IPS-18a (cell line): Measurements from ENCODE around the gene MYMX.
A peak's percentile ranks its signal among the peaks of the same experiment; 100 is the strongest.

Source experiments
- H3K27ac ChIP-seq: one replicate; pipeline ENCODE4 v1.5.1; 2013; ENCODE audit warnings: low read length
- H3K27me3 ChIP-seq: one replicate; pipeline ENCODE4 v1.6.1; 2013; ENCODE audit warnings: mild to moderate bottlenecking, low read length; ENCODE audit not compliant: control insufficient read depth, insufficient read depth
- H3K36me3 ChIP-seq: one replicate; pipeline ENCODE4 v1.6.1; 2013; ENCODE audit warnings: low read depth, low read length; ENCODE audit not compliant: control insufficient read depth
- H3K4me1 ChIP-seq: one replicate; pipeline ENCODE4 v1.6.1; 2013; ENCODE audit warnings: low read depth, low read length; ENCODE audit not compliant: control insufficient read depth
- H3K4me3 ChIP-seq: one replicate; pipeline ENCODE4 v1.5.1; 2013; ENCODE audit warnings: low read length
- H3K9ac ChIP-seq: one replicate; pipeline ENCODE4 v1.6.1; 2013; ENCODE audit warnings: mild to moderate bottlenecking, low read length, moderate library complexity
- H3K9me3 ChIP-seq: one replicate; pipeline ENCODE4 v1.6.1; 2013; ENCODE audit warnings: low read depth, low read length; ENCODE audit not compliant: control insufficient read depth

MYMX gene

GRCh38 chr6:44222486-44223318, 6.0 kb downstream of the MYMX start:
- Histone ChIP-seq H3K4me1 (peaks cover 56% of the 10 kb centered on the region), H3K9me3 (no peaks in the 10 kb centered on the region), H3K36me3 (peaks cover 3% of the 10 kb centered on the region), H3K4me3 (peak overlapping the region; percentile 97), H3K27ac (peak overlapping the region; percentile 26), H3K27me3 (no peaks in the 10 kb centered on the region), H3K9ac (peak overlapping the region; percentile 44)

GRCh38 chr6:44223319-44224028, 6.7 kb downstream of the MYMX start, which contains the start of gene SLC29A1:
TSS of gene SLC29A1 (plus strand) at chr6:44223595. CDS start at chr6:44227314, 3,719 bp downstream.
- H3K9ac ChIP-seq, result peak within 1 kb of the TSS; percentile 72
- H3K27me3 ChIP-seq, result no peaks in the 10 kb centered on the region
- H3K4me1 ChIP-seq, result peaks cover 48% of the 10 kb centered on the region
- H3K9me3 ChIP-seq, result no peaks in the 10 kb centered on the region
- H3K4me3 ChIP-seq, result peak within 1 kb of the TSS; percentile 97
- peaks cover 11% of the 10 kb centered on the region for H3K36me3 ChIP-seq
- H3K27ac ChIP-seq, result peak within 1 kb of the TSS; percentile 26

DNA sequence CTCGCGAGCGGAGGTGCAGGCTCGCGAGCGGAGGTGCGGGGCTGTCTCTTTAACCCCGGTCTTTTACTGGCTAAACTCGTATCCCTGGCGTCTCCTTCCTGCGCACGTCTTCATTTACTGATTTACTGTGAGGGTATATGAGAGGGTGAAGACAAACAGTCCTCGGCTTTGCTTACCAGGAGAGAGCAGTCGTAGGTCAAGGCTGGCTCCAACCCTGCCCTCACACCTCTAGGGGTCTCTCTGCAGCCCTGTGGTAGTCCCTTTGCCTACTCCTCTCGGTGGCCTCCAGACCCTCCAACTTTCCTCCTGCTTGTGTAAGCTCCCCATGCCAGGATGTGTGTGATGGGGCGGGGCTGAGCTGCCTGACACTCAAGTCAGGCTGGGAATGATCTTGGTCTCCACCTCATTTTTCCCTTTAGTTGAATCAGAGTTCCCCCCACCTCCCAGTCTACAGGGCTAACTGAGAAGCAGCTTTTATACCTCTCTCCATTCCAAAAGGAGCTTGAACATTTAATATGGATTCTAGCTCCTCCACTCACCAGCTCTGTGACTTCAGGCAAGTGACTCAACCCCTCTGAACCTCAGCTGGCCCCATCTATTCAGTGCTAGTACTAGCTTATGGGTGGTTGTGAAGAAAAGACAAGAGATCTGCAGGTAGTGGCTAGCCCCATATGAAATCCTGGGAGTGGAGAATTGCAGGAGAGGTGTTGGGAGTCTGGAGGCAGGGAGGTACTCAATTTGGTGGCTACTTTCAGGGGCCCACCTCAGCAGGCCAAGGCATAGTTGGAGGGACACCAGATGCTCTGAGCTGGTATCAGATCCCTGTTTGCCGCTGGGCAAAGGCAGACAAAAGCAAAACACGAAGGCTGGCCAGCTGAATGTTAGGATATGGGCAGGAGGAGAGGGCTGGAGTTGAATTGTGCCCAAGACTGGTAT, 7.6 kb downstream of the MYMX start:
- Histone ChIP-seq H3K9me3 (no peaks in the 10 kb centered on the region), H3K4me3 (peak overlapping the region; percentile 97), H3K9ac (peak overlapping the region; percentile 72), H3K27me3 (no peaks in the 10 kb centered on the region), H3K4me1 (peaks cover 42% of the 10 kb centered on the region), H3K36me3 (peaks cover 19% of the 10 kb centered on the region), H3K27ac (no peak overlapping the region)

GRCh38 chr6:44224965-44225305, 8.2 kb downstream of the MYMX start:
- Histone ChIP-seq H3K27ac (no peak overlapping the region), H3K4me3 (peak overlapping the region; percentile 97), H3K9me3 (no peaks in the 10 kb centered on the region), H3K4me1 (peaks cover 42% of the 10 kb centered on the region), H3K36me3 (peaks cover 24% of the 10 kb centered on the region), H3K9ac (no peak overlapping the region), H3K27me3 (no peaks in the 10 kb centered on the region)

GRCh38 chr6:44225579-44226325, 9.0 kb downstream of the MYMX start:
- H3K27me3 ChIP-seq, result no peaks in the 10 kb centered on the region
- H3K9ac ChIP-seq, result no peak overlapping the region
- H3K4me1 ChIP-seq, result peaks cover 42% of the 10 kb centered on the region
- H3K36me3 ChIP-seq, result peaks cover 32% of the 10 kb centered on the region
- H3K4me3 ChIP-seq, result peak overlapping the region; percentile 25
- H3K9me3 ChIP-seq, result no peaks in the 10 kb centered on the region
- no peak overlapping the region for H3K27ac ChIP-seq

GRCh38 chr6:44226368-44227147, 9.8 kb downstream of the MYMX start:
- Histone ChIP-seq H3K9me3 (no peaks in the 10 kb centered on the region), H3K27ac (no peak overlapping the region)

DNA sequence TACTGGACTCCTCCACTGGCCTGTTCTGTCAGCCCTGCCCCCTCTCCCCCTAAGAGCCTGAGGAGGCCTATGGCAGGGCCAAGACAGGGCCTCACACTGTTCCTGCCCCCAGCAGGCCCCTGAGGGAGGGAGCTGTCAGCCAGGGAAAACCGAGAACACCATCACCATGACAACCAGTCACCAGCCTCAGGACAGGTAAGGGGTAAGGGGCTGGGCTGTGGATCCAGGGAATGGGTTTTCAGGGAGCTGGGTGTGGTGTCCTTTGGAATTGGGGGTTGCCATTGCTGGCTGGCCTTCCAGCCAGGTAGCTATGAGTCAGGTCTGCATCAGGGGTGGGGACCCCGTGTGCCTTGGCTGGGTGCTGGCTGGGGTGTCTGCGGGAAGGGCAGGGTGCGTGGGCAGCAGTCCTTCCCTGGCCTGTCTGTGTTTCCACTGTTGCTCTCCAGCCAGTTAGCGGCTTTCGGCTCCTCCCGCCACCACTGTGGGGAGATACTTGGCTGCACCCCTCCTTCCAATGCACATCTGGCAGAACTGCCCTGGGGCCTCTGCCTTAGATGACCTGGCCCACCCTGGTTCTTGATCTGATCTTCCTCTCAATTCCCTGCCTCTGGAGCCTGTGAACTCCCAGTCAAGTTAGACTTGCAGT, 10.5 kb downstream of the MYMX start:
- Histone ChIP-seq H3K27ac (no peak overlapping the region), H3K4me3 (no peak overlapping the region), H3K9ac (no peak overlapping the region), H3K4me1 (peaks cover 31% of the 10 kb centered on the region), H3K9me3 (no peaks in the 10 kb centered on the region), H3K27me3 (no peaks in the 10 kb centered on the region), H3K36me3 (peaks cover 46% of the 10 kb centered on the region)

More at GRCh38 chr6:44226368-44227147, 9.8 kb downstream of the MYMX start:
- peak overlapping the region; percentile 2 for H3K4me3 ChIP-seq
- H3K36me3 ChIP-seq, result peaks cover 40% of the 10 kb centered on the region
- H3K27me3 ChIP-seq, result no peaks in the 10 kb centered on the region
- peaks cover 36% of the 10 kb centered on the region for H3K4me1 ChIP-seq
- H3K9ac ChIP-seq, result no peak overlapping the region

DNA sequence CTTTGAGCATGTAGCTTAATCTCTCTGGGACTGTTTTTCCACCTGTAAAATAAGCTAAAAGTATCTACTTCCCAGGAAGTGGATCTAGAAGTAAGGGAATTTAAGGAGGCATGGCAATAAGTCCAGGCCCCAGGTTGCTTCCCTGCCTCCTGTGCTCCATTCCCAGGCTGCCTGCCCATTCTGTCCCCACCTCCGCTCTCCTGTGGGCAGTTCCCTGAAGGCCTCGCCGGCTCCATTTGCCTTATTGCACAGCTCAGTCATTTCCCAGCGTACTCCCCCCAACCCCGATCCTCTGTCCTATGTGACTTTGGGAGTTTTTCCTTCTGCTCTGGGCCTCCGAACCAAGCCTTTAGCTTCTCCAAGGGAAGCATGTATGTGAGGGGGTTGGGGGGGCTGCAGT, 11.3 kb downstream of the MYMX start:
- Histone ChIP-seq H3K9me3 (no peaks in the 10 kb centered on the region), H3K9ac (no peak overlapping the region), H3K27me3 (no peaks in the 10 kb centered on the region), H3K36me3 (peaks cover 54% of the 10 kb centered on the region), H3K27ac (no peak overlapping the region), H3K4me1 (peaks cover 23% of the 10 kb centered on the region), H3K4me3 (no peak overlapping the region)

GRCh38 chr6:44228433-44228832, 11.7 kb downstream of the MYMX start:
- Histone ChIP-seq H3K4me1 (peaks cover 23% of the 10 kb centered on the region), H3K36me3 (peaks cover 58% of the 10 kb centered on the region), H3K27ac (no peak overlapping the region)

DNA sequence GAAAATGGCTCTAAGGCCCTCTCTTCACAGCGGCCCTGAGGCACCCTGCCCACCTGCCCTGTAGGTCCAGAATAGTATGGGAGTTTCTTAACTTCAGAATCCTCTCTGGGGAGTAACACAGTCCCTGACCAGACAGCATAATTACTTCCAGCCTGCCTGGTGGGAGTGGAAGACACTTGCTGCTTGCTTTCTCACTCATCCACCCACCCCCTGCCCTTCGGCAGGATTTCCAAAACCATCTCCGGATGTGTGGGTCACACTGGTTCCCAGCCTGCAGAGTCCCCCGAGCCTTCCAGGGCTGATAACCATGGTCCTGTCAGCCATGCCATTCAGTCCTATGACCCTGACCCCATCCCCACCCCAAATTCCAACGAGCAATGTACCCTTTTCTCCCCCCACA, 12.1 kb downstream of the MYMX start:
- no peaks in the 10 kb centered on the region for H3K9me3 ChIP-seq
- H3K36me3 ChIP-seq, result peaks cover 62% of the 10 kb centered on the region
- no peak overlapping the region for H3K4me3 ChIP-seq
- H3K27me3 ChIP-seq, result no peaks in the 10 kb centered on the region
- peaks cover 23% of the 10 kb centered on the region for H3K4me1 ChIP-seq
- H3K9ac ChIP-seq, result no peak overlapping the region
- no peak overlapping the region for H3K27ac ChIP-seq

More at GRCh38 chr6:44228433-44228832, 11.7 kb downstream of the MYMX start:
- Histone ChIP-seq H3K27me3 (no peaks in the 10 kb centered on the region), H3K9me3 (no peaks in the 10 kb centered on the region), H3K9ac (no peak overlapping the region), H3K4me3 (no peak overlapping the region)
